Rectal smooth muscle tissue (tissue), 1 donor: ENCODE results near the gene STAC3.

Experiments used
- H3K27ac ChIP-seq: one replicate; pipeline ENCODE4 v1.7.0; 2013; ENCODE audit warnings: low read depth, low read length, inconsistent platforms
- H3K27me3 ChIP-seq: one replicate; pipeline ENCODE4 v1.7.0; 2013; ENCODE audit warnings: low read length; ENCODE audit not compliant: control insufficient read depth, insufficient read depth
- H3K36me3 ChIP-seq: one replicate; pipeline ENCODE4 v1.7.0; 2013; ENCODE audit warnings: low read length; ENCODE audit not compliant: control insufficient read depth, insufficient read depth
- H3K4me1 ChIP-seq: one replicate; pipeline ENCODE4 v1.7.0; 2013; ENCODE audit warnings: low read length; ENCODE audit not compliant: control insufficient read depth, insufficient read depth
- H3K4me3 ChIP-seq: one replicate; pipeline ENCODE4 v1.7.0; 2013; ENCODE audit warnings: low read length
- H3K9ac ChIP-seq: one replicate; pipeline ENCODE4 v1.7.0; 2013; ENCODE audit warnings: low read length

The STAC3 gene

DNA sequence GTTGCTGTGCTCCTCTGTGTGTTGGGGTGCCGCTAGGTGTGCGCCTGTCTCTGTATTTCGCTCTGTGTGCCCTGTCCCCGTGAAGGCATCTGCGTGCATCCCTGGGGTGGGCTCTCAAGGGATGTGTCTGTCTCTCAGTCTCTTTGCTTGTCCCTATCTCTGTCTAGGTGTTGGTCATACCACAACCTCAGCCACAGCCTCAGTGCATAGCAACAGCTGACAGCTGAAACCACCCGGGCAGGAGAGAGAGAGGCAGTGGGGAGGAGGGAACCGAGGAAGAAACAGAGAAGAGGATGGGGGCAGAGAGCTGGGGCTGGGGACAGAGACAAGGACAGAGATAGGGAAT is 35.3 kb downstream of the STAC3 start:
- Histone ChIP-seq H3K27ac (no peak overlapping the region), H3K4me3 (no peak overlapping the region), H3K27me3 (peaks cover 51% of the 10 kb centered on the region), H3K4me1 (no peaks in the 10 kb centered on the region), H3K9ac (no peak overlapping the region), H3K36me3 (peaks cover under 1% of the 10 kb centered on the region)

DNA sequence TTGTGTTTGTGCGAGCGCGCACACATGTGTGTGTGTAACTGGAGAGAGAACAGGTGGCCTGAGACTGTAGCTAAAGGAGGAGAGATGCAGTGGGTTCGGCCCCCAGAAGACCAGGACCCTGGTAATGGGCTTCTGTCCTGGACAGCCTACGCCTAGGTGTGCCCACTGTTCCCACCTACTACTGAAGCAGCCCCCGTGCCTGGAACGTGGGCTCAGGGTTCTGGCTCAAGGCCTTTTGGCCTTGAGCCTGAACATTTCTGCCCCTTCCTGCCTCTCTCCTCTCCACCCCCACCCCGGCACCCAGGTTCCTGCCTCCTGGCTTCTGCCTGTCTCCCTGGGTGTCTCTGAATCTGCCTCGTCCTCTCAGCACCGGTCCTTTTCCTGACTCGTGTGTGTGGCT is 35.9 kb downstream of the STAC3 start:
- H3K9ac ChIP-seq = no peak overlapping the region
- H3K27me3 ChIP-seq = peaks cover 49% of the 10 kb centered on the region
- no peaks in the 10 kb centered on the region for H3K4me1 ChIP-seq
- H3K36me3 ChIP-seq = peaks cover 3% of the 10 kb centered on the region
- no peak overlapping the region for H3K27ac ChIP-seq
- no peak overlapping the region for H3K4me3 ChIP-seq

- Histone ChIP-seq H3K4me1 (no peaks in the 10 kb centered on the region), H3K36me3 (peaks cover 8% of the 10 kb centered on the region), H3K27ac (no peak overlapping the region), H3K9ac (no peak overlapping the region), H3K27me3 (peaks cover 43% of the 10 kb centered on the region), H3K4me3 (no peak overlapping the region)
These were observed 36.6 kb downstream of the STAC3 start for GRCh38 chr12:57214398-57214781.

DNA sequence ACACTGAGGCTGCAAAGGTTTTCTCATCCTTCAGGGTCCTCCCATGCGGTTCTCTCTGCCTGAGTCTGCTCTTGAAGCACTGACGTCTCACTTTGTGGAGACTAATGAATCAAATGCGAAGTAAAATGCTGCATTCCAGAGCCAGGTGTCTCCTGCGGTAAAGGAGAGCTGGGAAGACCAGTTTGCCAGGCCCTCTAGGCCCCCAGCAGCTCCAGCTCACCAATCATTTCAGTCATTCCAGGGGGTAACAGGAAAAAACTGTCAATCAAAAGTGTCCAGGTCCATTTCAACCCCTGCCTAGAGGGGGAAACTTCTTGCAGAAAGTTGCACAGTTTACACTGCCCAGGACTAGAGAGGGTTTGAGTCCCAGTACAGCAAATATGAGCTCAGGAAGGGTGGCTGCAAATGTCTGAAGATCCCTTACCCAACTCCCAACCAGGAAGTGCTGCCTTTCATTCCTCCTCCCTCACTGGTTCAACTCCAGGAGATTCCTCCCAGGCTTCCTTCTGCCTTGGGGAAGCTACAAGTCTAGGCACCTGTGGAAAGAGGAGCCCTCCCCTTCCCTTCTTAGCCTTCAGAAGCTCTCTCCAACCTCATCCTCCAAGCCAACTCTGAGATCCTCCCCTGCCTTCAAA is 37.1 kb downstream of the STAC3 start:
- H3K27me3 ChIP-seq = peaks cover 38% of the 10 kb centered on the region
- no peaks in the 10 kb centered on the region for H3K4me1 ChIP-seq
- no peak overlapping the region for H3K4me3 ChIP-seq
- no peak overlapping the region for H3K9ac ChIP-seq
- H3K27ac ChIP-seq = no peak overlapping the region
- peaks cover 11% of the 10 kb centered on the region for H3K36me3 ChIP-seq

DNA sequence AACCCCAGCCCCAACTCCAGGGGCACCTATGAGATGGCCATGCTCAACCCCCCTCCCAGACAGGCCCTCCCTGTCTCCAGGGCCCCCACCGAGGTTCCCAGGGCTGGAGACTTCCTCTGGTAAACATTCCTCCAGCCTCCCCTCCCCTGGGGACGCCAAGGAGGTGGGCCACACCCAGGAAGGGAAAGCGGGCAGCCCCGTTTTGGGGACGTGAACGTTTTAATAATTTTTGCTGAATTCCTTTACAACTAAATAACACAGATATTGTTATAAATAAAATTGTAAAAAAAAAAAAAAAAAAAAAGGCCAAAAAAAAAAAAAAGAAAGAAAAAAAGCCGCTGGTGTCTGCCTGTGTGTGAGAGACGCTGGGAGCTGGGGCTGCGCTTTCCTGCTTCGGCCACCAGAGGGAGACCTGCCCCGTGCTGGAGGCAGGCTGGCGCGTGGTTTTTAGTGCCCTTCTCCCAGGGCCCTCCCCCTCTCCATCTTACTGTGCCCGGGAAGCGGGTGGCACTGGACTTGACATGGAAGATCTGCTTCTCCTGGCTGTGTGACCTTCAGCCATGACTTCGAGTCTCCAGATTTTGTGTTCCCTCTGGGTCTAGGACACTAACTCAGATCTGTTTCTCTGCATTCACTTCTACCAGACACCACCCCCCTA is 37.8 kb downstream of the STAC3 start:
- Histone ChIP-seq H3K27ac (no peak overlapping the region), H3K4me1 (no peaks in the 10 kb centered on the region), H3K36me3 (peaks cover 13% of the 10 kb centered on the region), H3K9ac (no peak overlapping the region), H3K4me3 (no peak overlapping the region), H3K27me3 (peaks cover 32% of the 10 kb centered on the region)

GRCh38 chr12:57212701-57213057 is 38.3 kb downstream of the STAC3 start:
- Histone ChIP-seq H3K27ac (no peak overlapping the region), H3K36me3 (peaks cover 18% of the 10 kb centered on the region), H3K27me3 (peaks cover 27% of the 10 kb centered on the region), H3K4me1 (no peaks in the 10 kb centered on the region), H3K9ac (no peak overlapping the region), H3K4me3 (no peak overlapping the region)

- no peak overlapping the region for H3K27ac ChIP-seq
- H3K4me3 ChIP-seq = no peak overlapping the region
- peaks cover 21% of the 10 kb centered on the region for H3K36me3 ChIP-seq
- peaks cover 20% of the 10 kb centered on the region for H3K27me3 ChIP-seq
- H3K9ac ChIP-seq = no peak overlapping the region
- no peaks in the 10 kb centered on the region for H3K4me1 ChIP-seq
These were observed 38.9 kb downstream of the STAC3 start for GRCh38 chr12:57211791-57212700.

GRCh38 chr12:57210926-57211692 is 39.9 kb downstream of the STAC3 start:
- peaks cover 26% of the 10 kb centered on the region for H3K36me3 ChIP-seq
- no peak overlapping the region for H3K9ac ChIP-seq
- H3K27me3 ChIP-seq = peaks cover 19% of the 10 kb centered on the region
- no peaks in the 10 kb centered on the region for H3K4me1 ChIP-seq
- H3K27ac ChIP-seq = no peak overlapping the region
- H3K4me3 ChIP-seq = no peak overlapping the region

DNA sequence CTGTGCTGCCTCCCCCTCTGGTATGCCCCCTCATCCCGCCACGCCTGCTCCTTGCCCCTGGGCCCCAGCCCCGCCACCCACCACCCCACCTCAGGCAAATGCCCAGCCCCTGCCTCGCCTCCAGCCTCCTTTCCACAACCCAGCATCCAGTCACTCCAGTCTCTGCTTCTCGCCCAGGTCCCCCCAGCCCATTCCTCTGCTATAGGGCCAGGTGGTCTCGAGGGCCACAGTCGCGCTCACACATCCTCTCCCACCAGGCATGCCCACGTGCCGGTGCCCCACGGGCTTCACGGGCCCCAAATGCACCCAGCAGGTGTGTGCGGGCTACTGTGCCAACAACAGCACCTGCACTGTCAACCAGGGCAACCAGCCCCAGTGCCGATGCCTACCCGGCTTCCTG is 40.5 kb downstream of the STAC3 start:
- Histone ChIP-seq H3K9ac (no peak overlapping the region), H3K36me3 (peaks cover 29% of the 10 kb centered on the region), H3K4me3 (no peak overlapping the region), H3K27ac (no peak overlapping the region), H3K4me1 (no peaks in the 10 kb centered on the region), H3K27me3 (peaks cover 13% of the 10 kb centered on the region)

DNA sequence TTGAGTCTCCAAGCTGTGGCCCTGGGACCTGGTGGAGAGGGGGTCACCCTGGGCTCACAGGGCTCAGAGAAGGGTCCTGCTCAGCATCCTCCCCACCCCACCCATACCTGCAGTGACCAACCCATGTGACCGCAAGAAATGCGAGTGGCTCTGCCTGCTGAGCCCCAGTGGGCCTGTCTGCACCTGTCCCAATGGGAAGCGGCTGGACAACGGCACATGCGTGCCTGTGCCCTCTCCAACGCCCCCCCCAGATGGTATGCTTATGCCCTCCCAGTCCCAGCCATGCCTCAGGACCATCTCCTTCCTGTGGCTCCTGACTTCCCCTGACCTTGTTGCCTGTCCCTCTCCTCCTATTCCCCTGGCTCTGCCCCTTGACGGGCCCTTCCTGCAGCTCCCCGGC is 41.1 kb downstream of the STAC3 start:
- Histone ChIP-seq H3K27me3 (peaks cover 7% of the 10 kb centered on the region), H3K9ac (no peak overlapping the region), H3K27ac (no peak overlapping the region), H3K4me1 (no peaks in the 10 kb centered on the region), H3K36me3 (peaks cover 34% of the 10 kb centered on the region), H3K4me3 (no peak overlapping the region)

DNA sequence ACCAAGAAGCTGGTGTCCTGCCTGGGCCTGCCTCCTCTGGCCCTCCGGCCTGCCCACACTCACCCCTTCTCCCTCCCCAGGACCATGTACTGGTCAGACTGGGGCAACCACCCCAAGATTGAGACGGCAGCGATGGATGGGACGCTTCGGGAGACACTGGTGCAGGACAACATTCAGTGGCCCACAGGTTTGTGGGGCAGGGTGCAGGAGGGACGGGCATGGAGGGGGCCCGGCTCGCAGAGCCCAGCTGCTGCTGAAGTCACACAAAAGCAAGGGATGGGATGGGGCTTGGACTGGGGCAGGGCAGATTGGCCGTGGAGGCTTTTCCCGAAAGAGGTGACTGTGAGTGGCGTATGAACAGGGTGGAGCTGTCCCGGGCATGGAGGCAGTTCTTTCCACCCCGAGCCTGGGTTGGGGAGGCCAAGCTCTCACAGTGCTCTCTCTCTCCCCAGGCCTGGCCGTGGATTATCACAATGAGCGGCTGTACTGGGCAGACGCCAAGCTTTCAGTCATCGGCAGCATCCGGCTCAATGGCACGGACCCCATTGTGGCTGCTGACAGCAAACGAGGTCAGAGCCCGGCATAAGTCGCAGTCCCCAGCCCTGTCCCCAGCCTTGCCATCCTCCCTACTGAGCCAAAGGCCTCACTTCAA is 42.2 kb downstream of the STAC3 start:
- no peak overlapping the region for H3K27ac ChIP-seq
- H3K4me1 ChIP-seq = no peaks in the 10 kb centered on the region
- H3K36me3 ChIP-seq = peaks cover 39% of the 10 kb centered on the region
- peaks cover 3% of the 10 kb centered on the region for H3K27me3 ChIP-seq
- H3K4me3 ChIP-seq = no peak overlapping the region
- no peak overlapping the region for H3K9ac ChIP-seq
